Sigmoid colon (tissue), 4 donors: ENCODE measurements around the gene ACTN4.
A peak's percentile ranks its signal among the peaks of the same experiment; 100 is the strongest.

Experiments used
- CTCF ChIP-seq, 4 experiments: fragments of 450-650 bp in 3 of 4; fragments of 200-600 bp in 1 of 4; IDR thresholded peaks; one replicate each; pipeline ENCODE4 v1.5.1; 2016 to 2019; ENCODE audit warnings: antibody characterized with exemption in 4 of 4, mild to moderate bottlenecking in 3 of 4, moderate library complexity in 2 of 4
- EP300 ChIP-seq, 4 donors: sonication (generic); formaldehyde crosslinking; IDR thresholded peaks; one replicate each; pipeline ENCODE4 v1.6.1; 2017; ENCODE audit warnings: antibody characterized with exemption in 4 of 4
- POLR2A ChIP-seq, 2 donors: fragments of 450-650 bp; IDR thresholded peaks; one replicate each; pipeline ENCODE4 v1.6.1; 2016; ENCODE audit warnings: antibody characterized with exemption in 2 of 2, mild to moderate bottlenecking in 2 of 2, moderate library complexity in 2 of 2
- POLR2AphosphoS5 ChIP-seq, 4 donors: sonication (generic); formaldehyde crosslinking; IDR thresholded peaks; one replicate each; pipeline ENCODE4 v1.6.1; 2017; ENCODE audit warnings: antibody characterized with exemption in 4 of 4

GRCh38 chr19:38713227-38713649 is 65.8 kb downstream of the ACTN4 start:
- TF ChIP-seq CTCF (IDR thresholded peaks at IDR 0.05) (no peak), POLR2A (IDR thresholded peaks at IDR 0.05) (no peak), EP300 (IDR thresholded peaks at IDR 0.05) (no peak), POLR2AphosphoS5 (IDR thresholded peaks at IDR 0.05) (peak; percentile 37 to 66 (median 64))
